Measurements from ENCODE around the gene CAPZB.

CAPZB gene

GRCh38 chr1:19485362-19486187 is at the start of gene CAPZB:
Gene CAPZB (minus strand): TSS chr1:19485539. CDS start chr1:19485438, 101 bp downstream.
- no peak for TF ChIP-seq CTCF (IDR thresholded peaks at IDR 0.05; ENCODE audit: low read depth, low read length, missing control alignments)
- in situ Hi-C loops (cut with HindIII; ENCODE audit: low sequenced_read_pairs): loop anchor here (10.0 kb wide), 1 partner anchor 149 kb away; no protein-coding TSS in a partner anchor
- peak; percentile 49 for DNase-seq (ENCODE audit: low read depth)
- peak within 1 kb of the TSS; percentile 94 for H3K4me3 ChIP-seq (ENCODE audit: low read depth, low read length)

DNA sequence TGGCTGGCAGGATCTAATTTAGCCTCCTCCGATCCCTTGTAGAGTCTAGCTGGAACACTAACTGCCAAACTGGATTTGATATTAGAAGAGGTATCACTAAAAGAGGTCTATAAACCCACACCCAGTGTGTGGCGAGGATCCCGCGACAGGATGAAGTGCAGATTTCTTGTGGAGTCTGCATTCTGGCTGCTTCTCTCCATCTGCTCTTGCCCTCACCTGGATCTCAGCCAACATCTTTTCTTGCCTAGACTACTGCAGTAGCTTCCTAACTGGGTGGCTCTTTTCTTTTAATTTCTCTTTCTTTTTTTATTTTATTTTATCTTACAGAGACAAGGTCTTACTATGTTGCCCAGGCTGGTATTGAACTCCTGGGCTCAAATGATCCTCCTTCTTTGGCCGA is 48.9 kb upstream of the CAPZB start:
- TF ChIP-seq CTCF (IDR thresholded peaks at IDR 0.05; ENCODE audit: low read depth, low read length, missing control alignments): no peak
- DNase-seq (ENCODE audit: low read depth): no peak
- in situ Hi-C loops (cut with HindIII; ENCODE audit: low sequenced_read_pairs): no loop called here
- H3K4me3 ChIP-seq (ENCODE audit: low read depth, low read length): no peak overlapping the region

GRCh38 chr1:19533626-19534025 is 48.3 kb upstream of the CAPZB start:
- H3K4me3 ChIP-seq (ENCODE audit: low read depth, low read length): no peak overlapping the region
- TF ChIP-seq CTCF (IDR thresholded peaks at IDR 0.05; ENCODE audit: low read depth, low read length, missing control alignments): no peak
- DNase-seq (ENCODE audit: low read depth): no peak
- in situ Hi-C loops (cut with HindIII; ENCODE audit: low sequenced_read_pairs): no loop called here

GRCh38 chr1:19532519-19532918 is 47.2 kb upstream of the CAPZB start:
- in situ Hi-C loops (cut with HindIII; ENCODE audit: low sequenced_read_pairs): no loop called here
- no peak for TF ChIP-seq CTCF (IDR thresholded peaks at IDR 0.05; ENCODE audit: low read depth, low read length, missing control alignments)
- no peak for DNase-seq (ENCODE audit: low read depth)
- no peak overlapping the region for H3K4me3 ChIP-seq (ENCODE audit: low read depth, low read length)

GRCh38 chr1:19529664-19530063 is 44.3 kb upstream of the CAPZB start:
- no peak for DNase-seq (ENCODE audit: low read depth)
- in situ Hi-C loops (cut with HindIII; ENCODE audit: low sequenced_read_pairs): no loop called here
- no peak for TF ChIP-seq CTCF (IDR thresholded peaks at IDR 0.05; ENCODE audit: low read depth, low read length, missing control alignments)
- H3K4me3 ChIP-seq (ENCODE audit: low read depth, low read length): no peak overlapping the region

DNA sequence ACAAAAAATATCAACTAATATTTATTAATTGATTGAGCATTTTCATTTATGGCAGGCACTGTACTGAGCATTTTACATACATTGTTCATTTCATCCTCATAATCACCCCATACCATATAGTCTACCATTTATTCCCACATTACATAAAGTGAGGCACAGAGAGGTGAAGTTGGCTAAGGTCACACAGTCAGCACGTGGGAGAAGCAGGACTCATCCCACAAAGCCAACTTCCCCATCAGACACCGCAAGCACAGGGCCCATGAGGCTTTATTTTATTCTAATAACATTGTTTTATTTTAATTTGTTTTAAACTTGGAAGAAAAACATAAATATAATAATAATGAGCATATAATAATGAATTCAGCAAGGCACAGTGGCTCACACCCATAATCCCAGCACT is 43.1 kb upstream of the CAPZB start:
- TF ChIP-seq CTCF (IDR thresholded peaks at IDR 0.05; ENCODE audit: low read depth, low read length, missing control alignments): no peak
- DNase-seq (ENCODE audit: low read depth): no peak
- no peak overlapping the region for H3K4me3 ChIP-seq (ENCODE audit: low read depth, low read length)
- in situ Hi-C loops (cut with HindIII; ENCODE audit: low sequenced_read_pairs): no loop called here

All from astrocyte of the cerebellum (primary cell).